ENCODE measurements around the gene C1orf167.

- TF ChIP-seq CTCF (conservative IDR thresholded peaks at IDR 0.05) (no peak), ZFX (IDR thresholded peaks at IDR 0.05) (no peak)
Observed at GRCh38 chr1:11783556-11783955, 21.6 kb downstream of the C1orf167 start.
